HL-60 (cell line): Measurements from ENCODE around the gene C20orf202.

Experiments used
- DNase-seq, 2 experiments: peaks; one replicate each; pipeline ENCODE4 v3.0.0-alpha.2; 2010 to 2020; ENCODE audit warnings: low read depth in 1 of 2, low spot score in 1 of 2
- H3K27ac ChIP-seq: fragments of 250-450 bp; sonication (Bioruptor Pico); replicated peaks from 2 replicates; pipeline ENCODE4 v1.5.1; 2020; ENCODE audit warnings: mild to moderate bottlenecking, moderate library complexity
- H3K27me3 ChIP-seq: fragments of 250-450 bp; sonication (Bioruptor Pico); 2 replicates; pipeline ENCODE4 v1.5.1; 2021; ENCODE audit warnings: mild to moderate bottlenecking, moderate library complexity; ENCODE audit not compliant: insufficient read depth, poor library complexity, severe bottlenecking
- H3K4me3 ChIP-seq: replicated peaks from 2 replicates; pipeline ENCODE4 v1.5.1; 2011; ENCODE audit warnings: mild to moderate bottlenecking, control low read depth, low read length; ENCODE audit not compliant: insufficient read depth
- CTCF ChIP-seq: IDR thresholded peaks from one replicate; pipeline ENCODE4 v1.5.1; 2011; ENCODE audit warnings: low read length, control low read depth, inconsistent platforms; ENCODE audit not compliant: insufficient read depth
- GABPA ChIP-seq: IDR thresholded peaks from 2 replicates; pipeline ENCODE4 v1.6.1; 2012; ENCODE audit warnings: low read depth
- POLR2AphosphoS5 ChIP-seq: IDR thresholded peaks from 2 replicates; pipeline ENCODE4 v1.6.1; 2012; ENCODE audit warnings: low read depth
- REST ChIP-seq: IDR thresholded peaks from 2 replicates; pipeline ENCODE4 v1.6.1; 2012; ENCODE audit warnings: low read depth; ENCODE audit not compliant: insufficient replicate concordance
- SPI1 ChIP-seq: IDR thresholded peaks from 2 replicates; pipeline ENCODE4 v1.6.1; 2012; ENCODE audit warnings: low read depth, mild to moderate bottlenecking, borderline replicate concordance

The C20orf202 gene

GRCh38 chr20:1225263-1225782, 22.1 kb downstream of the C20orf202 start:
- DNase-seq = no peak
- Histone ChIP-seq H3K27ac (no peak overlapping the region), H3K27me3 (peaks cover 30% of the 10 kb centered on the region), H3K4me3 (peak overlapping the region; percentile 23; the same call in 1 of the 2 replicates)
- TF ChIP-seq CTCF (no peak), GABPA (no peak), REST (no peak), POLR2AphosphoS5 (no peak)

GRCh38 chr20:1225783-1226654, 22.8 kb downstream of the C20orf202 start, which contains the start of gene RAD21L1:
Gene RAD21L1 (plus strand): TSS chr20:1226044. CDS start chr20:1228454, 2,410 bp downstream.
- peak; percentile 20 to 45 for DNase-seq
- H3K4me3 ChIP-seq = peak within 1 kb of the TSS; percentile 43
- H3K27ac ChIP-seq = no peak within 1 kb of the TSS
- H3K27me3 ChIP-seq = peaks cover 30% of the 10 kb centered on the region
- TF ChIP-seq GABPA (no peak), CTCF (no peak), POLR2AphosphoS5 (no peak), REST (no peak), SPI1 (no peak)

- TF ChIP-seq GABPA = no peak
- no peak for TF ChIP-seq SPI1
- TF ChIP-seq CTCF = no peak
- no peak for TF ChIP-seq POLR2AphosphoS5
- no peak for TF ChIP-seq REST
- Histone ChIP-seq H3K27me3 (peaks cover 30% of the 10 kb centered on the region), H3K4me3 (no peak overlapping the region), H3K27ac (no peak overlapping the region)
- DNase-seq = no peak
These were observed 26.3 kb downstream of the C20orf202 start for GRCh38 chr20:1229541-1229940.
